ENCODE results near the gene TMEM25. TPM values are rescaled to one million over a fixed set of nuclear protein-coding genes. Genes with fewer than 3 reads are reported as not detected.
"Not testable (repeated sequence)": the region's sequence is repeated elsewhere in the genome, so short reads cannot be mapped to it uniquely, and the experiment has no call there.

TMEM25 gene
- 10 to 100 TPM; 18.8 to 22.8 (median 21.0) TPM for total RNA-seq

DNA sequence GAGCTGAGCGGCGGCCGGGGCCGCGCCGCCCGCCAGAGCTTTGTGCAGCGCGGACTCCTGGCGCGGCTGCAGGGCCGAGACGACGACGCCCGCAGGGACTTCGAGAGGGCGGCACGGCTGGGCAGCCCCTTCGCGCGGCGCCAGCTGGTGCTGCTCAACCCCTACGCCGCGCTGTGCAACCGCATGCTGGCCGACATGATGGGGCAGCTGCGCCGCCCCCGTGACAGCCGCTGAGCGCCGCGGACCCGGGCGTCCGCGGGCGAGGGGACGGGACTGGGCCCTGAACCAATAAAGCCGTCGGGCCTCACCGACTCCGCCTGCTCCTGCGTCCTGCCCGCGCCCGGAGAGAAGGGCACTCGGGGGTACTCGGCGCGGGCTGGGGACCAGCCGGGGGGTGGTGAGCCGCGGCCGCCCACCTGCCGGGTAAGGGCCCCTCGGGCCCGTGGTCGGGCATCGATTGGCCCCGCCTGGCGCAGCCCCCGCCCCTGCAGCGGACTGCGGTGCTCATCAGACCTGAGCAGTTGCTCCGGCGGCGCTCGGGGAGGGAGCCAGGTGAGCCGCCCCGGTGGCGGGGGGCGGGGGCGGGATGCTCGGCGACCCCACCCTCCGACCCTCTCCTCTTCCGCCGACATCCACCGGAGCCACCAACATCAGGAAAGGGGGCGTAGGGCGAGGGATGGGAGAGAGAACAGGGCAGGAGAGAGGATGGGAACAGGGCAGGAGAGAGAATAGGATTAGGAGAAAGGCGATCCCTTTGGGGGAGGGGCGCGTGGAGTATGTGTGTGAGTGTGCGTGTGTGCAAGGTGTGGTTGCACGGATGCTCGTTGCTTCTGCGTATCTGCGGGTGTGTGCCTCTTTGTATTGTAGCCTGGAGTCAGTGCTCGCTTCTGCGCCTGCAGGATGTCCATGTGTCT lies at the start of gene TMEM25:
TSS of gene TMEM25 (plus strand) at position 510 of the 914 bp plus-strand sequence. CDS start 610 bp downstream, outside the sequence.
- TF ChIP-seq POLR2A (IDR thresholded peaks at IDR 0.05): no peak
- TF ChIP-seq, protein P1, sequence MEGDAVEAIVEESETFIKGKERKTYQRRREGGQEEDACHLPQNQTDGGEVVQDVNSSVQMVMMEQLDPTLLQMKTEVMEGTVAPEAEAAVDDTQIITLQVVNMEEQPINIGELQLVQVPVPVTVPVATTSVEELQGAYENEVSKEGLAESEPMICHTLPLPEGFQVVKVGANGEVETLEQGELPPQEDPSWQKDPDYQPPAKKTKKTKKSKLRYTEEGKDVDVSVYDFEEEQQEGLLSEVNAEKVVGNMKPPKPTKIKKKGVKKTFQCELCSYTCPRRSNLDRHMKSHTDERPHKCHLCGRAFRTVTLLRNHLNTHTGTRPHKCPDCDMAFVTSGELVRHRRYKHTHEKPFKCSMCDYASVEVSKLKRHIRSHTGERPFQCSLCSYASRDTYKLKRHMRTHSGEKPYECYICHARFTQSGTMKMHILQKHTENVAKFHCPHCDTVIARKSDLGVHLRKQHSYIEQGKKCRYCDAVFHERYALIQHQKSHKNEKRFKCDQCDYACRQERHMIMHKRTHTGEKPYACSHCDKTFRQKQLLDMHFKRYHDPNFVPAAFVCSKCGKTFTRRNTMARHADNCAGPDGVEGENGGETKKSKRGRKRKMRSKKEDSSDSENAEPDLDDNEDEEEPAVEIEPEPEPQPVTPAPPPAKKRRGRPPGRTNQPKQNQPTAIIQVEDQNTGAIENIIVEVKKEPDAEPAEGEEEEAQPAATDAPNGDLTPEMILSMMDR (IDR thresholded peaks at IDR 0.05): no peak

DNA sequence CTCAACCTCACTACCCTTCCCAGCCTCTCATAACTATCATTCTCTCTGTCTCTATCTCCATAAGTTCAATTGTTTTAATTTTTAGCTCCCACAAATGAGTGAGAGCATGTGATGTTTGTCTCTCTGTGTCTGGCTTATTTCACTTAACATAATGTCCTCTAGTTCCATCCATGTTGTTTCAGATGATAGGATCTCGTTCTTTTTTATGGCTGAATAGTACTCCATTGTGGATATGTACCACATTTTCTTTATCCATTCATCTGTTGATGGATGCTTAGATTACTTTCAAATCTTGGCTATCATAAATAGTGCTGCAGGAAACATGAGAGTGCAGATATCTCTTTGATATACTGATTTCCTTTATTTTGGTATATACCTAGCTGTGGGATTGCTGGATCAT lies 49.8 kb upstream of the TMEM25 start:
- intact Hi-C loops (cut with DNase I; ENCODE audit: low total_unique reads); H3K4me3 ChIP-seq (ENCODE audit: low read depth, poor library complexity, severe bottlenecking): not testable (repeated sequence)
- WGBS, 2 donors: 100% methylated on average over 1 of the region's 1 CpG

More for the DNA sequence above, at the start of gene TMEM25:
- intact Hi-C loops (cut with DNase I; ENCODE audit: low total_unique reads): no loop called here
- 1 to 4% methylated on average over 40 to 41 of the region's 94 CpGs for WGBS, 2 donors
- peak in 1 of 2 donors; percentile 93 for DNase-seq (ENCODE audit: low spot score in 2 of 2)
- H3K4me3 ChIP-seq (ENCODE audit: low read depth, poor library complexity, severe bottlenecking): peak within 1 kb of the TSS; percentile 63

DNA sequence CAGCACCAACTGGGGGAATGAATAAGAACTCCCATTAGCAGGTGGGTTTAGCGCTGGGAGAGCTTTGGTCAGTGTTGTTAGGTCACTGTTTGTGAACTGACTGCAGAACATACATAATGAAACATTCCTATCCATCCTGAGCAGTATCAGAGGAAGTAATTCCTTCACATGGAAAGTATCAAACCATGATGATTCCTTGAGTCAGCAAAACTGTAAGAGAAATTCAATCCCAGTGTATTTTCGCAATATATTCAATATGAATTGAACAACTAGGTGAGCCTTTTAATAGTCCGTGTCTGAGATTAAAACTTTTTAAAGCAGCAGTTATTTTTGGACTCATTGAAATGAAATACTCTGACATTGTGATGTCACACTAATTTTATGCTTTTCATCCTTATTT lies 46.6 kb upstream of the TMEM25 start:
- WGBS, 2 donors: 92 to 97% methylated on average over 3 of the region's 3 CpGs
- intact Hi-C loops (cut with DNase I; ENCODE audit: low total_unique reads): no loop called here
- no peak for DNase-seq (ENCODE audit: low spot score in 2 of 2)
- no peak overlapping the region for H3K4me3 ChIP-seq (ENCODE audit: low read depth, poor library complexity, severe bottlenecking)
- no peak for TF ChIP-seq POLR2A (IDR thresholded peaks at IDR 0.05)
- TF ChIP-seq, protein P1 (IDR thresholded peaks at IDR 0.05): no peak

More for the DNA sequence above, 49.8 kb upstream of the TMEM25 start:
- not testable (repeated sequence) for DNase-seq (ENCODE audit: low spot score in 2 of 2)

GRCh38 chr11:118485273-118485672 lies 45.7 kb upstream of the TMEM25 start:
- H3K4me3 ChIP-seq (ENCODE audit: low read depth, poor library complexity, severe bottlenecking): no peak overlapping the region
- TF ChIP-seq, protein P1 (IDR thresholded peaks at IDR 0.05): no peak
- TF ChIP-seq POLR2A (IDR thresholded peaks at IDR 0.05): no peak
- no peak for DNase-seq (ENCODE audit: low spot score in 2 of 2)
- intact Hi-C loops (cut with DNase I; ENCODE audit: low total_unique reads): loop anchor here (5.0 kb wide), 1 partner anchor 188 kb away; no protein-coding TSS in a partner anchor

- H3K4me3 ChIP-seq (ENCODE audit: low read depth, poor library complexity, severe bottlenecking): no peak overlapping the region
- peak in 1 of 2 donors; percentile 39 for DNase-seq (ENCODE audit: low spot score in 2 of 2)
- WGBS, 2 donors: 25 to 27% methylated on average over 7 of the region's 7 CpGs
- TF ChIP-seq POLR2A (IDR thresholded peaks at IDR 0.05): no peak
- TF ChIP-seq, protein P1 (IDR thresholded peaks at IDR 0.05): peak in 1 of 3 donors; percentile 55
- intact Hi-C loops (cut with DNase I; ENCODE audit: low total_unique reads): loop anchor here (5.0 kb wide), 1 partner anchor 191 kb away; no protein-coding TSS in a partner anchor
Measured at GRCh38 chr11:118488480-118489109, 42.4 kb upstream of the TMEM25 start.

GRCh38 chr11:118491041-118491440 lies 40.0 kb upstream of the TMEM25 start:
- TF ChIP-seq, protein P1 (IDR thresholded peaks at IDR 0.05): no peak
- TF ChIP-seq POLR2A (IDR thresholded peaks at IDR 0.05): no peak
- no peak overlapping the region for H3K4me3 ChIP-seq (ENCODE audit: low read depth, poor library complexity, severe bottlenecking)
- intact Hi-C loops (cut with DNase I; ENCODE audit: low total_unique reads): no loop called here
- WGBS, 2 donors: 83 to 86% methylated on average over 4 of the region's 4 CpGs
- no peak for DNase-seq (ENCODE audit: low spot score in 2 of 2)
